Neuron (in vitro differentiated cells): ENCODE results near the gene GRHL1.

Source experiments
- H2AFZ ChIP-seq: one replicate; pipeline ENCODE4 v1.6.1; 2013; ENCODE audit warnings: low read depth, mild to moderate bottlenecking, inconsistent platforms, low read length, moderate library complexity
- H3K27me3 ChIP-seq: one replicate; pipeline ENCODE4 v1.6.1; 2013; ENCODE audit warnings: low read length; ENCODE audit not compliant: insufficient read depth
- H3K36me3 ChIP-seq: one replicate; pipeline ENCODE4 v1.6.1; 2013; ENCODE audit warnings: low read length; ENCODE audit not compliant: insufficient read depth
- H3K4me1 ChIP-seq: one replicate; pipeline ENCODE4 v1.6.1; 2013; ENCODE audit warnings: low read length; ENCODE audit not compliant: insufficient read depth
- H3K4me3 ChIP-seq: 2 replicates; pipeline ENCODE4 v1.5.1; 2013; ENCODE audit warnings: mild to moderate bottlenecking, low read length, moderate library complexity
- H3K9me3 ChIP-seq: one replicate; pipeline ENCODE4 v1.6.1; 2013; ENCODE audit warnings: low read length

GRHL1 gene

GRCh38 chr2:9995059-9995458, 43.6 kb downstream of the GRHL1 start:
- Histone ChIP-seq H3K4me3 (no peak overlapping the region), H3K4me1 (no peaks in the 10 kb centered on the region)

GRCh38 chr2:9996321-9996720, 44.8 kb downstream of the GRHL1 start:
- Histone ChIP-seq H2AFZ (no peak overlapping the region), H3K9me3 (no peaks in the 10 kb centered on the region), H3K27me3 (no peaks in the 10 kb centered on the region), H3K4me1 (no peaks in the 10 kb centered on the region), H3K4me3 (no peak overlapping the region), H3K36me3 (peaks cover 8% of the 10 kb centered on the region)

More at GRCh38 chr2:9995059-9995458, 43.6 kb downstream of the GRHL1 start:
- Histone ChIP-seq H2AFZ (no peak overlapping the region), H3K36me3 (peaks cover 8% of the 10 kb centered on the region), H3K9me3 (no peaks in the 10 kb centered on the region), H3K27me3 (no peaks in the 10 kb centered on the region)

DNA sequence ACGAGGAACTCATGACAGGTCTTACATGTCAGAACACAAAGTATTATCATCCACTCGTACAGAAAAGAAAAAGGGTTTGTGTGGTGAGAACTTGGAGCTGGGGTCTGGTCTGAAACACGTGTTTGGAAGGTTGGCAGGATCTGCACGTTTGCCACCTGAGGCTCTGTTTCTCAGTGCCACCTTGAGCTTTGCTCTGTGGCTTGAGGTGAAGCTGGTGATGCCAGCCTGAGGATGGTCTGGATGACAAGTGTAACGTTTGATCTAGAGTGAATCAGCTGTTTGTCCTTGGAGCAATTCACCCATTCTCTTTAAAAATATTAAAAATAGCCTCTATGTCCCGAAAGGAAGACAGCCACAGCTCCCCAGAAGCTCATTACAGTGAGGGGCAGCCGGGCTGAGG, 46.4 kb downstream of the GRHL1 start:
- H3K4me1 ChIP-seq, result no peaks in the 10 kb centered on the region
- H2AFZ ChIP-seq, result no peak overlapping the region
- no peaks in the 10 kb centered on the region for H3K9me3 ChIP-seq
- no peaks in the 10 kb centered on the region for H3K27me3 ChIP-seq
- H3K36me3 ChIP-seq, result peaks cover 8% of the 10 kb centered on the region
- H3K4me3 ChIP-seq, result no peak overlapping the region

GRCh38 chr2:9998916-9999654, 47.6 kb downstream of the GRHL1 start:
- Histone ChIP-seq H3K4me3 (no peak overlapping the region), H3K27me3 (no peaks in the 10 kb centered on the region), H3K4me1 (no peaks in the 10 kb centered on the region), H2AFZ (no peak overlapping the region), H3K9me3 (no peaks in the 10 kb centered on the region), H3K36me3 (peaks cover 8% of the 10 kb centered on the region)

DNA sequence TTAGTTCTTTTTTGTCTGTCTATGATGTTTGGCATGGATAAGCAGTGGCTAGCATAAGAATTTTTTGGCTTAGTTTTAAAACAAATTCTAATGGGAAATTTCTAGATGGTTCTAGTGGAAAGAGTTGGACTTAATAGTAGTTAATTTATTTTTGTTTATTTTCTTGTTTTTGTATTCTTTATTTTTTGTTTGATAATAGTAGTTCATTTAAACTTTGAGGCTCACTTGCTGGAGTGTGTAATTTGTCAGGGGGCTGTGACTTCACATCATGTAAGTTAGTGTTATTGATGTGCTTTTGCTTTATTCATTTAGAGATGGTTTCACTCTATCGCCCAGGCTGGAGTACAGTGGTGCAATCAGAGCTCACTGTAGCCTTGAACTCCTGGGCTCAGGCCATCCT, 48.2 kb downstream of the GRHL1 start:
- Histone ChIP-seq H3K27me3 (no peaks in the 10 kb centered on the region), H3K9me3 (no peaks in the 10 kb centered on the region), H3K4me1 (no peaks in the 10 kb centered on the region), H3K36me3 (peaks cover 8% of the 10 kb centered on the region), H2AFZ (no peak overlapping the region), H3K4me3 (no peak overlapping the region)

GRCh38 chr2:10000541-10000940, 49.0 kb downstream of the GRHL1 start:
- Histone ChIP-seq H3K36me3 (peaks cover 8% of the 10 kb centered on the region), H2AFZ (no peak overlapping the region), H3K4me1 (no peaks in the 10 kb centered on the region), H3K9me3 (no peaks in the 10 kb centered on the region), H3K27me3 (no peaks in the 10 kb centered on the region), H3K4me3 (no peak overlapping the region)

DNA sequence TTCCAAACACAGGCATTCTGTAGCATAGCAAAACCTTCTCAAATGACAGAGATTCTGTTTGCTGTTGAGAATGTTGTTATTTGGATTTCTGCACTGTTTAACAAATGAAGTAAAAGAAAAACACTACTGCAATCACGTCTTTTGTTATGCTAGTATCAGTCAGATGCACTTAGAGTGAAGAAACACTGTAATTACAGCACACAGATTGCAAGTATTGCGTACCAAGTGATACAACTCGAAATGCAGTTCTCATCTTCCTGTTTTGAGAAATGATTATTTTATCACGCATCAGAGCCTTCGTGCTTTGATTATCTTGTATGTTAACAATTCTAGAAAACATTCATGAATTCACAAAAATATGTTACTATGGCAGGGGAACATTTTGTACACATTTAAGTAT, 50.1 kb downstream of the GRHL1 start:
- H2AFZ ChIP-seq, result no peak overlapping the region
- no peaks in the 10 kb centered on the region for H3K9me3 ChIP-seq
- H3K4me3 ChIP-seq, result no peak overlapping the region
- peaks cover 1% of the 10 kb centered on the region for H3K4me1 ChIP-seq
- H3K36me3 ChIP-seq, result peaks cover 3% of the 10 kb centered on the region
- H3K27me3 ChIP-seq, result no peaks in the 10 kb centered on the region

GRCh38 chr2:10002109-10002508, 50.6 kb downstream of the GRHL1 start:
- no peak overlapping the region for H3K4me3 ChIP-seq
- H3K4me1 ChIP-seq, result peaks cover 4% of the 10 kb centered on the region
- H3K36me3 ChIP-seq, result peaks cover 3% of the 10 kb centered on the region
- no peaks in the 10 kb centered on the region for H3K27me3 ChIP-seq
- H2AFZ ChIP-seq, result no peak overlapping the region
- no peaks in the 10 kb centered on the region for H3K9me3 ChIP-seq

- Histone ChIP-seq H3K27me3 (no peaks in the 10 kb centered on the region), H3K4me1 (peaks cover 4% of the 10 kb centered on the region)
Measured at GRCh38 chr2:10002681-10003080, 51.2 kb downstream of the GRHL1 start.

DNA sequence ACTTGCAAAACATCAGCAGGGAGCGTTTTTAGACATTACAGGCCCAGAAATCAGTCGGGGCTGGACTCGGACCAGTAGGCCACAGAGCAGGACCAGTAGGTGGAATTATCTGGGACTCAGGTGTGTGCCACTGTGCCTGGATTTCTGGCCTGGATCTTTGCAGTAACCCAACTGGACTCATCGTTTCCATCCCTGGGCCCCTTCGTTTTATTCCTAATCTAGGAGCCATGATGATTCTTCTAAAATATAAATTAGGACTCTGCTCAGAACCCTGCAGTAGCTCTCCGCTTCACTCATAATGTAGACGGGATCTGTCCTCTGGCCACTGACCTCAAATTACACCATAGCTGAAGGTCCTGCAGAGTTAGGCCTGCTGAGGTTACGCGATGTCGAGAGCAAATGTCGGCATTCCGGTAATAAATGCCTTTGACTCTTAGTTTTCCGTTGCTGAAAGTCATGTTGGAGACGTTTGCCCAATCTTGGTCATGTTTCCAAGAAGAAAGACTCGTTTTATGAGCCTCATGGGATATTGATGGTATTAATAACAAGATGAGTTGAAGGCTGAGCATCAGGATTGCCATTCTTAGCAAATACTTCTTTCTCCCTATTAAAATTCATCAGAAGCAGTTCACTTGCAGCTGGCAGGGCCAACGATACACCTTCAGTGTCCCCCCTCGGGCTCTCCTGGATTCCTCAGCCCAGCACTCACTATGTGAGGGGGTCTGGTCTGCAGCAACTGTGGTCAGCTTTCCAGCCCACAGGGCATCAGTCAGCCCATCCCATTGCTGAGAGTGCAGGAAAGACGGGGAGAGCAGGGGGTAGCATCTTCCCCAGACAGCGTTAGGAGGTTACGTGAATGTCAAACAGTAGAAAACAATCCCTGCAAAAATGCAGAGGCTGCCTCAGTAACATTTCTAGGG, 52.0 kb downstream of the GRHL1 start:
- Histone ChIP-seq H3K4me3 (no peak overlapping the region), H3K36me3 (peaks cover 3% of the 10 kb centered on the region), H3K9me3 (no peaks in the 10 kb centered on the region), H3K4me1 (peaks cover 4% of the 10 kb centered on the region), H3K27me3 (no peaks in the 10 kb centered on the region), H2AFZ (no peak overlapping the region)

More at GRCh38 chr2:10002681-10003080, 51.2 kb downstream of the GRHL1 start:
- H3K4me3 ChIP-seq, result no peak overlapping the region
- H3K9me3 ChIP-seq, result no peaks in the 10 kb centered on the region
- peaks cover 3% of the 10 kb centered on the region for H3K36me3 ChIP-seq
- H2AFZ ChIP-seq, result no peak overlapping the region

DNA sequence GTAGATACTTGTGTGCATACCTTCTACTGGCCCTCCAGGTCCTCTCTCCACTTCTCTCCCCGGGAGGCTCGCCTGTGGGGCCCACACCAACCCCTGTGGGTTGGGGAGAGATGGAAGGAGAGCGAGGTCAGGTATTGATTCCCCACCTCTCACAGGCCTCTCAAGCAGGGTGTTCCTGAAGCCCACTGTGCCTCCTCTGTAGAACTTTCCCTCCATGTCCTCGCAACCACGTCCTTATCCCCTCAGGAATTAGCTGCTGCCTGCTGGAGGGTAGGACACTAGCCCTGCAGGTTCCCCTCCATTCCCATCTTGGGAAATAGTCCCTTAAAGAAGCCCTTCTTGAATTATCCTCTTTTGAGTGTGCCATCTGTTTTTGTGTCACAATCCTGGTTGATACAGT, 52.9 kb downstream of the GRHL1 start:
- no peak overlapping the region for H2AFZ ChIP-seq
- no peaks in the 10 kb centered on the region for H3K27me3 ChIP-seq
- H3K9me3 ChIP-seq, result no peaks in the 10 kb centered on the region
- H3K4me1 ChIP-seq, result peaks cover 4% of the 10 kb centered on the region
- no peak overlapping the region for H3K4me3 ChIP-seq
- no peaks in the 10 kb centered on the region for H3K36me3 ChIP-seq

DNA sequence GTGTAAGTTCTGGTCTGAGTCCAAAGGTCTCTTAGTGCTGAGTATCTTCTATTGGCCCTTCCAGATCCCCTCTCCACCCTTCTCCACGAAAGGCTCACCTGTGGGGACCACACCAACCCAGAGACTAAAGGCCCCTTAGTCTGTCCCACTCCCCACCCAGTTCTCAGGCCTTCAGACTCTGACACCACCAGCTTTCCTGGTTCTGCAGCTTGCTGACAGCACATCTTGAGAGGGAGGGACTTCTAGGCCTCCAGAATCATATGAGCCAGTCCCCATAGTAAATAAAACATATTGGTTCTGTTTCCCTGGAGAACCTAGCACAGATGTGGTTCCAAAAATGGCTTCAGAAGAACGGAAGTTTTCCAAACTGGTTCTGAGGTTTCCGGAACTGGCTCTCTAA, 53.3 kb downstream of the GRHL1 start:
- no peaks in the 10 kb centered on the region for H3K27me3 ChIP-seq
- H3K9me3 ChIP-seq, result no peaks in the 10 kb centered on the region
- H2AFZ ChIP-seq, result no peak overlapping the region
- peaks cover 4% of the 10 kb centered on the region for H3K4me1 ChIP-seq
- no peaks in the 10 kb centered on the region for H3K36me3 ChIP-seq
- H3K4me3 ChIP-seq, result no peak overlapping the region

DNA sequence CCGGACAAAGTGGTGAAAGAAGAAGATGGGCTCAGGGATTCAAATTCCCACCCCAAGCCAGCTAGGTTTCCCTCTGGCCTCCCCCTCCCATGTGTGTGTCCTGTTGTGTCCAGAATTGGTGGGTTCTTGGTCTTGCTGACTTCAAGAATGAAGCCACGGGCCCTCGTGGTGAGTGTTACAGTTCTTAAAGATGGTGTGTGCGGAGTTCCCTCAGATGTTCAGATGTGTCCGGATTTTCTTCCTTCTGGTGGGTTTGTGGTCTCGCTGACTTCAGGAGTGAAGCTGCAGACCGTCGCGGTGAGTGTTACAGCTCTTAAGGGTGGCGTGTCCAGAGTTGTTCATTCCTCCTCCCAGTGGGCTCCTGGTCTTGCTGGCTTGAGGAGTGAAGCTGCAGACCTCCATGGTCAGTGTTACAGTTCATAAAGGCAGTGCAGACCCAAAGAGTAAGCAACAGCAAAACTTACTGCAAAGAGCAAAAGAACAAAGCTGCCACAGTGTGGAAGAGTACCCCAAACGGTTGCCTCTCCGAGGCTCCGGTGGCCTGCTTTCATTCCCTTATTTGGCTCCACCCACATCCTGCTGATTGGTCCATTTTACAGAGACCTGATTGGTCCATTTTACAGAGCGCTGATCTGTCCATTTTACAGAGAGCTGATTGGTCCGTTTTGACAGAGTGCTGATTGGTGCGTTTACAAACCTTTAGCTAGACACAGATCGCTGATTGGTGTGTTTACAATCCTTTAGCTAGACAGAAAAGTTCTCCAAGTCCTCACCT, 54.2 kb downstream of the GRHL1 start:
- H3K27me3 ChIP-seq, result no peaks in the 10 kb centered on the region
- no peak overlapping the region for H3K4me3 ChIP-seq
- H2AFZ ChIP-seq, result no peak overlapping the region
- H3K9me3 ChIP-seq, result no peaks in the 10 kb centered on the region
- peaks cover 4% of the 10 kb centered on the region for H3K4me1 ChIP-seq
- H3K36me3 ChIP-seq, result no peaks in the 10 kb centered on the region
